Tibial nerve (tissue), 3 donors: ENCODE measurements around the gene P2RX5.

ENCODE experiments used
- POLR2A ChIP-seq, 2 donors: fragments of 450-650 bp; IDR thresholded peaks; one replicate each; pipeline ENCODE4 v1.6.1; 2017; ENCODE audit warnings: antibody characterized with exemption in 2 of 2, mild to moderate bottlenecking in 2 of 2, moderate library complexity in 2 of 2
- TF ChIP-seq, protein P1 (sequence below), 5 experiments: fragments of 200-600 bp in 3 of 5; fragments of 450-650 bp in 2 of 5; sonication (generic) in 3 of 5; IDR thresholded peaks; one replicate each; pipeline ENCODE4 v1.5.1; 2016 to 2019; ENCODE audit warnings: antibody characterized with exemption in 5 of 5, mild to moderate bottlenecking in 3 of 5, moderate library complexity in 2 of 5

DNA sequence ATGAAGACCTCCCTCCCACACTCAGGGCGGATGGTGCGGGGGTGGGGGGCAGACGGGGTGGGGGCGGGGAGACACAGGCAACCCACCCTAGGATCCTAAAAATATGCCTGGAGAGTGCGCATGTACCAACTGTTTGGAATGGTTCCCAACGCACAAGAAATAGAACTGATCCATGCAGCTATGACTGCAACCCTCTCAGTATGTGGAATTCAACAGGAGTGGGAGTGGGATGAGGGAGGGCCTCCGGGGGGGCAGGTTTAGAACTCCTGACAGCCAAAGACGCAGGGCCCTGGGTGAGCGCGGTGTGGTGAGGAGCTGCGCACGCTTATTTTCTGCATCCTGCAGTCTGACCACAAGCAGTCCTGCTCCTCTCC, 1.1 kb upstream of the P2RX5 start:
- no peak for TF ChIP-seq POLR2A (IDR thresholded peaks at IDR 0.05)
- TF ChIP-seq, protein P1, sequence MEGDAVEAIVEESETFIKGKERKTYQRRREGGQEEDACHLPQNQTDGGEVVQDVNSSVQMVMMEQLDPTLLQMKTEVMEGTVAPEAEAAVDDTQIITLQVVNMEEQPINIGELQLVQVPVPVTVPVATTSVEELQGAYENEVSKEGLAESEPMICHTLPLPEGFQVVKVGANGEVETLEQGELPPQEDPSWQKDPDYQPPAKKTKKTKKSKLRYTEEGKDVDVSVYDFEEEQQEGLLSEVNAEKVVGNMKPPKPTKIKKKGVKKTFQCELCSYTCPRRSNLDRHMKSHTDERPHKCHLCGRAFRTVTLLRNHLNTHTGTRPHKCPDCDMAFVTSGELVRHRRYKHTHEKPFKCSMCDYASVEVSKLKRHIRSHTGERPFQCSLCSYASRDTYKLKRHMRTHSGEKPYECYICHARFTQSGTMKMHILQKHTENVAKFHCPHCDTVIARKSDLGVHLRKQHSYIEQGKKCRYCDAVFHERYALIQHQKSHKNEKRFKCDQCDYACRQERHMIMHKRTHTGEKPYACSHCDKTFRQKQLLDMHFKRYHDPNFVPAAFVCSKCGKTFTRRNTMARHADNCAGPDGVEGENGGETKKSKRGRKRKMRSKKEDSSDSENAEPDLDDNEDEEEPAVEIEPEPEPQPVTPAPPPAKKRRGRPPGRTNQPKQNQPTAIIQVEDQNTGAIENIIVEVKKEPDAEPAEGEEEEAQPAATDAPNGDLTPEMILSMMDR (IDR thresholded peaks at IDR 0.05) = no peak
